Activated CD4-positive, CD25-positive, alpha-beta regulatory T cell treated with anti-CD3 and anti-CD28 coated beads, Interleukin-2, amount 50 U/mL, for 16 hours (primary cell): ENCODE measurements around the gene ARHGAP45.

Experiments
- DNase-seq: peaks from one replicate; pipeline ENCODE4 v3.0.0-alpha.2; 2020; ENCODE audit warnings: low read depth, low spot score

The ARHGAP45 gene

GRCh38 chr19:1070576-1070930 lies 3.6 kb downstream of the ARHGAP45 start:
- no peak for DNase-seq

GRCh38 chr19:1070931-1071791 lies 4.2 kb downstream of the ARHGAP45 start:
- no peak for DNase-seq

DNA sequence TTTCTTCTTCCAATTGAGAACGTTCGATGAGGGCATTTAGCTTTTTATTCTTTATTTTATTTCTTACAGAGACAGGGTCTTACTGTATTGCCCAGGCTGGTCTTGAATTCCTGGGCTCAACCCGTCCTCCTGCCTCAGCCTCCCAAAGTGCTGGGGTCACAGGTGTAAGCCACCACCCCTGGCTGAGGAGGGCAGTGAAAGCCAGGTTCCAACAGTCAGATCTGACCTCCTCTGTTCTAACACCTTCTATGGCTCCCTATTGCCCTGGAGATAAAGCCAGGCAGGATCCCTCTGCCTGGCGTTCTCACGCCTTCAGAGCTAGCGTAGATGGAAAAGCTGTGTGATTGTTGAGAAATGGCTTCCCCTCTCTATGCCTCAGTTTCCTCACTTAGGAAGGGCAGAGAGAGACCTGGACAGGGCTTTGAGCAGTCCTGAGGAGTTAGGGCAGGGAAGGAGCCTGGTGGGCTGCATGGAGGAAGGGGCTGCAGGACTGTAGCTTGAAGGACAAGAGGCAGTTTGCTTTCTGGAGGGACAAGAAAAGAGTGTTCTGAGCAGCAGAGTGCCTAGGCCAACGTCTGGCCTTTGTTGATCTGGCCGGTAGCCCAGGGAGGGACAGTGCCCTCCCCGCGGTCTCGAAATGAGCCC lies 5.5 kb downstream of the ARHGAP45 start:
- DNase-seq: no peak

- no peak for DNase-seq
Measured at GRCh38 chr19:1073063-1073955, 6.3 kb downstream of the ARHGAP45 start.

DNA sequence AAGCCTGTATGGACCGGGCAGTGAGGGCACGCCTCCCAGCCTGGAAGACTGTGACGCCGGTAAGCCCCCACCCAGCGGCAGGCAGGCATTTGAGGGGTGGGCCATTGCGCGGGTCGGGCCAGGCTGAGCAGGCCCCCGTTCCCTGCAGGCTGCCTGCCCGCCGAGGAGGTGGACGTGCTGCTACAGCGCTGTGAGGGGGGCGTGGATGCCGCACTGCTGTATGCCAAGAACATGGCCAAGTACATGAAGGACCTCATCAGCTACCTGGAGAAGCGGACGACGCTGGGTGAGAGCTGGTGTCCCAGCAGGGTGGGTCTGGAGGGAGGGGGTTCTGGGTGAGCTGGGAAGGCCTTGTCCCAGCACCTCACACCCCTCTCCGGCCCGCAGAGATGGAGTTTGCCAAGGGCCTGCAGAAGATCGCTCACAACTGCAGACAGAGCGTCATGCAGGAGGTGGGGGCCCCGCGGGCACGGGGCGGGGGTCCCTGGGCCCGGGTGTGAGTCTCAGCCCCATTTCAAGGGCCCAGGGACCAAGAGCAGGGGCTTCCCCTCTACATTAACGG lies 7.1 kb downstream of the ARHGAP45 start:
- DNase-seq: no peak

DNA sequence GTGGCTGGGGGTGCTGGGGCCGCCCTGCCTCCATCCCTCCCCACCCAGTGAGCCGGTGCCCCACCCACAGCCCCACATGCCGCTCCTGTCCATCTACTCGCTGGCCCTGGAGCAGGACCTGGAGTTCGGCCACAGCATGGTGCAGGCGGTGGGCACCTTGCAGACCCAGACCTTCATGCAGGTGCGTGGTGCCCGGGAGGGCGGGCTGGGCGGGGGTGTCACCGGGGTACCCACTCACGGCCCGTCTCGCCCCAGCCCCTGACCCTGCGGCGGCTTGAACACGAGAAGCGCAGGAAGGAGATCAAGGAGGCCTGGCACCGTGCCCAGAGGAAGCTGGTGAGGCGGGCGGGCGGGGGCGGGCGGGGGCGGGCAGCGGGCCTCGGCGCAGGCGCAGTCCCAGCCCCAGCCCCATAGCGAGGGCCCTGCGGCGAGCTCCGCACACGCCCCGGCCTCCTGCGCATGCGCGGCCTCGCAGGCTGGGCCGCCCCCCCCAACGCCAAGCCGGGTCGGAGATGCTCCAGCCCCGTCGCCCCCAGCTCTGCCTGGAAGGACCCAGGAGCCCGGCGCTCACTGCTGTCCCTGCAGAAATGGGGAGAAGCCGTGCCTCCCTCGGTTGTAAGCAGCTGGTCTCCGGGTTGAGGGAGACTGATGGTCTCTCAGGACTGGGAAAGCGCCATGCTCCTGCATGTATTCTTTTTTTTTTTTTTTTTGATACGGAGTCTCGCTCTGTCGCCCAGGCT lies 7.7 kb downstream of the ARHGAP45 start:
- peak; percentile 87 for DNase-seq

- DNase-seq: no peak
Measured at GRCh38 chr19:1076046-1076386, 9.0 kb downstream of the ARHGAP45 start.

GRCh38 chr19:1076951-1077350 lies 10.0 kb downstream of the ARHGAP45 start:
- DNase-seq: peak; percentile 86

- DNase-seq: no peak
Measured at GRCh38 chr19:1079566-1080111, 12.7 kb downstream of the ARHGAP45 start.

DNA sequence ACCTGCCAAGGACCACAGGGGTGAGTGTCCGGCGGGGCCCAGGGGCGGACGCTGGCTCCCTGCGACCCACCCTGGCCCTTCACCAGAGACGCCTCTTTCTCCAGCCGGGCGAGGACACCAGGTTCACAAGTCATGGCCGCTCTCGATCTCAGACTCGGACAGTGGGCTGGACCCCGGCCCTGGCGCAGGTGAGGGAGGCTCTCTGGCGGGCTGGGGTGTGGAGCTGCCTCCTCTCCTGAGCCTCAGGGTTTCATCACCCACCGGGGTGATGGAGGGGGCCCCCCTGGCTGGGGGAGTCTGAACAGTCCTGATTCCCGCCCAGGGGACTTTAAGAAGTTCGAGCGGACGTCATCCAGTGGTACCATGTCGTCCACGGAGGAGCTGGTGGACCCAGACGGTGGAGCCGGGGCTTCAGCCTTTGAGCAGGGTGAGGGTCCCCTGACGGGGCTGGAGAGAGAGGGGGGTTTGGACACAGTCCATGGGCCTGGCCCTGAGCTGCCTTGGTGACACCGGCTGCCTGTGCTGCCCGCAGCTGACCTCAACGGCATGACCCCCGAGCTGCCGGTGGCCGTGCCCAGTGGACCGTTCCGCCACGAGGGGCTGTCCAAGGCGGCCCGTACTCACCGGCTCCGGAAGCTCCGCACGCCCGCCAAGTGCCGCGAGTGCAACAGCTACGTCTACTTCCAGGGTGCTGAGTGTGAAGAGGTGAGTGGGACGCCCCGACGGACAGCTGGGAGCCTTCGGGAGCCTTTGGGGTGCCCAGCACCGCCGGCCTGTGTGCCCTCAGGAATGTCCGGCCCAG lies 13.6 kb downstream of the ARHGAP45 start:
- DNase-seq: no peak

- DNase-seq: no peak
Measured at GRCh38 chr19:1081301-1082164, 14.6 kb downstream of the ARHGAP45 start.

DNA sequence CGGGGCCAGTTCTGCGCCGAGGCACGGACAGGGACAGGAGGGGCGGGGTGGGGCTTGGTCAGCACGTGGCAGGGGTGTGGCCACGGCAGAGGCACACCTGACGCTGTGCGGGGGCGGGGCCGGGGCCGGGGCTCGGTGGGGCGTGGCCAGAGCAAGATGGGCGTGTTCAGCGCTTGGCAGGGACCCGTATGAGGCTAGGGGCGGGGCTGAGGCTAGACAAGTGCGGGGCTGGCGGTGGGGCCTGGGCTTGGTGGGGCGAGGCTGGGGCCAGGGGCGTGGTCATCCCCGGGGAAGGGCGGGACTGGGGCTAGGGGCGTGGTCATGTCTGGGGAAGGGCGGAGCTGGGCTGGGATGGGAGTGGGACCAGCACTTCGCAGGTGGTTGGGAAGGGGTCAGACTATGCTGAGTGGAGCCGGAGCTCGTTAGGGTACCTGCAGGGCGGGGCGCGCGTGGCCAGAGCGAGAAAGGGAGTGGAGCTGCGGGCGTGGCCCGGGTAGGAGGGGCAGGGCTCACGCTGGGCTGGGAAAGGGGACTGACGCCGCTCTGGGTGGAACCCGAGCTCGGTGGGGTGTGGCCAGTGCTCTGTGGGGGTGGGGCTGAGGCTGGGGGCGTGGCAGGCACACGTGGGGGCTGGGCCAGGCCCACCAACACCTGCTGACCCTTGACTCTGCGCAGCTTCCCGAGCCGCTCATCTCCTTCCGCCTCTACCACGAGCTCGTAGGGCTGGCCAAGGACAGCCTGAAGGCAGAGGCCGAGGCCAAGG lies 15.4 kb downstream of the ARHGAP45 start:
- DNase-seq: peak; percentile 61

- no peak for DNase-seq
Measured at GRCh38 chr19:1082928-1083816, 16.2 kb downstream of the ARHGAP45 start.

DNA sequence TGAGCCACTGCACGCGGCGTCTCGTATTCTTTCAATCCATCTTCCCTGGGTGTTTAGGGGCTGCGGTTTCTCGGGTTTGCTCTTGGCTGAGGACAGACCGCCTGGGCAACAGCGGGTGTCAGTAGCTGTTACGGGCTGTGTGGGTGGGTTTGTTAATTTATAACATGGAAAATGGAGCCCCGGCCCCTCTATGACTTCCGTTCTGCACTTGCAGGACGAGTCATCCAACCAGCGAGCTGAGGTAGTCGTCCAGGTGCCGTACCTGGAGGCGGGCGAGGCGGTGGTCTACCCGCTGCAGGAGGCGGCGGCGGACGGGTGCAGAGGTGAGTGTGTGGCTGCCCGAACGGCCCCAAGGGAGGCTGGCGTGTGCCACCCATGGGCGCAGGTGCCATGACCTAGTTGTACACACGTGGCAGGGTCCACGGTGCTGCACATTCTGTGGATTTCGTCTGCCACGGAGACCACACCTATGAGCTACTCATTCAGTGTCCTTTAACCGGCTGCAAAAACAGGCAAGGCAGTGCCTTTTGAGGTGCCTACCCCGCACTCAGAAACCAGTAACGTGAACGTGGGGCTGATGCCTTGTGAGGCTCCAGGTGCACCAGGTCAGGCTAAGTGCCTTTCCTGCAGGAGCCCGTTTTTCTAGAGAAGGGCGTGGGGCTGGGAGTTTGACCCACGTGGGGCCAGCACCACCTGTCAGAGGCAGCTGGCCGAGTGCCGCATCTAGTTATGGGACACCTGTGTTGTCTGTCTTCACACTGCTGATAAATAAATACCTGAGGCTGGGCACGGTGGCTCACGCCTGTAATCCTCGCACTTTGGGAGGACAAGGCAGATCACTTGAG lies 17.3 kb downstream of the ARHGAP45 start:
- no peak for DNase-seq

GRCh38 chr19:1085053-1085658 lies 18.2 kb downstream of the ARHGAP45 start:
- no peak for DNase-seq
